Measurements from ENCODE around the gene MAU2. TPM values are rescaled to one million over a fixed set of nuclear protein-coding genes. Genes with fewer than 3 reads are reported as not detected.

The MAU2 gene
- total and polyA plus RNA-seq, 2 of the 13 experiments (the other 11 are each of a cell fraction or from before 2014, with no cell fraction given), result 16.8 to 33.8 TPM

GRCh38 chr19:19404879-19405860, 84.5 kb downstream of the MAU2 start, which contains the start of gene GATAD2A (continued):
- TF ChIP-seq ZNF280D (CRISPR knock-in tag; IDR thresholded peaks at IDR 0.05) (0 out of 2 replicates have a peak, but pooled peaks have one; percentile 42), STAG1 (CRISPR knock-in tag; IDR thresholded peaks at IDR 0.05) (peak; percentile 32), RARA (CRISPR knock-in tag; IDR thresholded peaks at IDR 0.05) (peak; percentile 64; the same call in 1 of the 2 replicates), MEIS1 (CRISPR knock-in tag; IDR thresholded peaks at IDR 0.05; ENCODE audit: borderline replicate concordance) (peak; percentile 57; the same call in 1 of the 2 replicates), E2F2 (CRISPR knock-in tag; IDR thresholded peaks at IDR 0.05; ENCODE audit: borderline replicate concordance) (no peak; the same call in 1 of the 2 replicates), BATF2 (CRISPR knock-in tag; IDR thresholded peaks at IDR 0.05) (peak; percentile 91), PCBP2 (optimal IDR thresholded peaks at IDR 0.05; ENCODE audit: low read depth, low read length, poor library complexity, severe bottlenecking) (no peak), HMGXB4 (CRISPR knock-in tag; IDR thresholded peaks at IDR 0.05; ENCODE audit: borderline replicate concordance in 1 of 2, low read depth in 1 of 2) (peak; percentile 51 to 71; a peak in 2 of 4 replicates), KLF6 (CRISPR knock-in tag; IDR thresholded peaks at IDR 0.05) (peak; percentile 93), NONO (IDR thresholded peaks at IDR 0.05) (no peak), NONO (CRISPR knock-in tag; conservative IDR thresholded peaks at IDR 0.05) (peak; percentile 93), MAF1 (CRISPR knock-in tag; IDR thresholded peaks at IDR 0.05; ENCODE audit: borderline replicate concordance) (0 out of 2 replicates have a peak, but pooled peaks have one; percentile 72), ZNF343 (CRISPR knock-in tag; IDR thresholded peaks at IDR 0.05) (peak; percentile 94; the same call in 1 of the 2 replicates), EHMT2 (IDR thresholded peaks at IDR 0.05; ENCODE audit: borderline replicate concordance, low read depth, low read length) (no peak), SALL2 (CRISPR knock-in tag; IDR thresholded peaks at IDR 0.05) (peak; percentile 95), POLR2A (IDR thresholded peaks at IDR 0.05; ENCODE audit: insufficient read depth in 1 of 2, low read depth in 2 of 2, low read length in 2 of 2) (peak; percentile 33 to 80; a peak in 2 of 4 replicates), FOXO1 (CRISPR knock-in tag; IDR thresholded peaks at IDR 0.05) (peak; percentile 70), REXO4 (CRISPR knock-in tag; IDR thresholded peaks at IDR 0.05; ENCODE audit: borderline replicate concordance) (0 out of 2 replicates have a peak, but pooled peaks have one; percentile 15), SMARCE1 (IDR thresholded peaks at IDR 0.05; ENCODE audit: borderline replicate concordance) (no peak), ZNF672 (CRISPR knock-in tag; IDR thresholded peaks at IDR 0.05) (no peak)

Measured in HepG2 (cell line).